A549 (cell line): Measurements from ENCODE around the gene RARA. TPM values are rescaled to one million over a fixed set of nuclear protein-coding genes. Genes with fewer than 3 reads are reported as not detected.
A peak's percentile ranks its signal among the peaks of the same experiment; 100 is the strongest.
"Not testable (repeated sequence)": the region's sequence is repeated elsewhere in the genome, so short reads cannot be mapped to it uniquely, and the experiment has no call there.

Experiments used
- ATAC-seq, 2 experiments: fragments of 200-7000 bp in 1 of 2; fragments of >200 bp in 1 of 2; cut with Nextera tagmentation in 1 of 2; cut with Tn5 transposase in 1 of 2; 3 replicates each; pipeline versions ENCODE4 v1.8.0 to v1.9.1; 2018 to 2020; ENCODE audit warnings: mild to moderate bottlenecking in 1 of 2, moderate library complexity in 1 of 2
- CTCF ChIA-PET: fragments of 300-600 bp; sonication (Branson Sonifier 250); formaldehyde crosslinking; extraction: SDS; loops from one replicate; lab custom pipeline; 2021; ENCODE audit warnings: antibody characterized with exemption, inconsistent platforms; lab: Yijun Ruan, JAX
- POLR2A ChIA-PET: fragments of 350-600 bp; formaldehyde crosslinking; extraction: SDS; loops from one replicate; lab custom pipeline; 2021; ENCODE audit warnings: antibody characterized with exemption, inconsistent platforms; lab: Yijun Ruan, JAX
- DNase-seq, 2 experiments: peaks; one replicate each; pipeline versions ENCODE4 v3.0.0 to v3.0.0-alpha.2; 2011 to 2016; ENCODE audit warnings: low read depth in 1 of 2, low spot score in 1 of 2
- FAIRE-seq: peaks from 2 replicates; lab custom pipeline; 2011; peaks lifted over from hg19 to GRCh38; lab: Jason Lieb, UNC
- H3K27ac ChIP-seq, 2 experiments: fragments of >200 bp; sonication (Bioruptor Twin); formaldehyde crosslinking; 3 replicates each; pipeline ENCODE4 v1.5.1; 2016 to 2017
- H3K4me1 ChIP-seq: fragments of >200 bp; sonication (Bioruptor Twin); formaldehyde crosslinking; 3 replicates; pipeline ENCODE4 v1.6.1; 2016
- H3K4me2 ChIP-seq: fragments of >200 bp; sonication (Bioruptor Twin); formaldehyde crosslinking; 3 replicates; pipeline ENCODE4 v1.6.1; 2016
- H3K4me3 ChIP-seq: fragments of >200 bp; sonication (Bioruptor Twin); formaldehyde crosslinking; 3 replicates; pipeline ENCODE4 v1.5.1; 2016
- H3K9me3 ChIP-seq: fragments of >200 bp; sonication (Bioruptor Twin); formaldehyde crosslinking; 3 replicates; pipeline ENCODE4 v1.6.1; 2016
- BHLHE40 ChIP-seq: IDR thresholded peaks from 2 replicates; pipeline ENCODE4 v1.6.1; 2012; ENCODE audit warnings: low read depth, low read length, inconsistent platforms
- CEBPB ChIP-seq, 2 experiments: fragments of >200 bp in 1 of 2; sonication (Bioruptor Twin) in 1 of 2; formaldehyde crosslinking in 1 of 2; IDR thresholded peaks; 2 replicates each; pipeline ENCODE4 v1.6.1; 2012 to 2016
- EHMT2 ChIP-seq: fragments of 200-600 bp; sonication (generic); IDR thresholded peaks from 2 replicates; pipeline ENCODE4 v1.6.1; 2016; ENCODE audit warnings: antibody characterized with exemption, low read depth, mild to moderate bottlenecking, moderate library complexity
- FOSL2 ChIP-seq, 2 experiments: fragments of 450-650 bp in 1 of 2; fragments of >200 bp in 1 of 2; sonication (Bioruptor Twin) in 1 of 2; formaldehyde crosslinking; IDR thresholded peaks; 2 replicates each; pipeline versions ENCODE4 v1.5.0 to v1.6.1; 2016 to 2020; ENCODE audit warnings: mild to moderate bottlenecking in 1 of 2, moderate library complexity in 1 of 2
- FOXS1 ChIP-seq: fragments of 250-450 bp; sonication (Bioruptor Pico); IDR thresholded peaks from 2 replicates; pipeline ENCODE4 v1.5.0; 2020; ENCODE audit warnings: mild to moderate bottlenecking, moderate library complexity
- HOXA7 ChIP-seq: fragments of 250-450 bp; sonication (Bioruptor Pico); IDR thresholded peaks from 2 replicates; pipeline ENCODE4 v1.5.0; 2020; ENCODE audit warnings: mild to moderate bottlenecking, moderate library complexity
- HOXB13 ChIP-seq: fragments of 250-450 bp; sonication (Bioruptor Pico); IDR thresholded peaks from 2 replicates; pipeline ENCODE4 v1.5.0; 2020; ENCODE audit warnings: low read depth, mild to moderate bottlenecking, moderate library complexity
- JUNB ChIP-seq: fragments of >200 bp; sonication (Bioruptor Twin); formaldehyde crosslinking; IDR thresholded peaks from 2 replicates; pipeline ENCODE4 v1.6.1; 2016
- NPAS2 ChIP-seq: fragments of 250-450 bp; sonication (Bioruptor Pico); IDR thresholded peaks from 2 replicates; pipeline ENCODE4 v1.8.0; 2022; ENCODE audit warnings: mild to moderate bottlenecking, moderate library complexity, borderline replicate concordance
- RAD21 ChIP-seq, 2 experiments: fragments of >200 bp in 1 of 2; sonication (Bioruptor Twin) in 1 of 2; formaldehyde crosslinking in 1 of 2; IDR thresholded peaks in 1 of 2; conservative IDR thresholded peaks in 1 of 2; 2 replicates in 1 of 2; 3 replicates in 1 of 2; pipeline ENCODE4 v1.6.1; 2012 to 2018; ENCODE audit warnings: inconsistent platforms in 1 of 2
- RFX5 ChIP-seq: fragments of 450-650 bp; IDR thresholded peaks from 2 replicates; pipeline ENCODE4 v1.7.1; 2014; ENCODE audit warnings: antibody characterized with exemption, mild to moderate bottlenecking, moderate library complexity
- SMC3 ChIP-seq: fragments of >200 bp; sonication (Bioruptor Twin); formaldehyde crosslinking; IDR thresholded peaks from 3 replicates; pipeline ENCODE4 v1.6.1; 2018; ENCODE audit warnings: inconsistent platforms
- SREBF2 ChIP-seq: fragments of 450-650 bp; IDR thresholded peaks from 2 replicates; pipeline ENCODE4 v1.6.1; 2014; ENCODE audit warnings: mild to moderate bottlenecking, moderate library complexity
- TP53 ChIP-seq: fragments of 250-450 bp; sonication (Bioruptor Pico); IDR thresholded peaks from 2 replicates; pipeline ENCODE4 v1.5.0; 2021; ENCODE audit warnings: mild to moderate bottlenecking, moderate library complexity
- ZC3H11A ChIP-seq: fragments of 450-650 bp; IDR thresholded peaks from 2 replicates; pipeline ENCODE4 v1.6.1; 2014; ENCODE audit warnings: antibody characterized with exemption, mild to moderate bottlenecking
- WGBS: methylation state at CpG from one replicate; pipeline ENCODE4 v1.1.6; 2017; ENCODE audit errors: missing lambda C conversion rate; 5-methylcytosine and 5-hydroxymethylcytosine counted together
- polyA plus RNA-seq, 4 experiments: library from polyadenylated mRNA; depleted of rRNA in 3 of 4; stranded (reverse); fragments of >200 nt; fragmentation: RNase III in 1 of 4; extraction: RNeasy Plus Mini Kit Qiagen cat#74134 plus additional on column Dnase treatment in 1 of 4; gene quantifications; 2 replicates in 3 of 4; 3 replicates in 1 of 4; pipeline ENCODE4 v1.2.3, GENCODE V29; 2011 to 2017
- TF ChIP-seq, protein P1 (sequence below): fragments of >200 bp; sonication (Bioruptor Twin); formaldehyde crosslinking; IDR thresholded peaks from 3 replicates; pipeline ENCODE4 v1.6.1; 2016
- TF ChIP-seq, protein P2 (sequence below): fragments of 200-600 bp; sonication (generic); IDR thresholded peaks from 2 replicates; pipeline ENCODE4 v1.6.1; 2016; ENCODE audit warnings: antibody characterized with exemption, mild to moderate bottlenecking, moderate library complexity
- TF ChIP-seq, protein P3 (sequence below): fragments of >200 bp; sonication (Bioruptor Twin); formaldehyde crosslinking; IDR thresholded peaks from 3 replicates; pipeline ENCODE4 v1.5.1; 2016
- TF ChIP-seq, protein P4 (sequence below): fragments of 250-450 bp; sonication (Bioruptor Pico); IDR thresholded peaks from 2 replicates; pipeline ENCODE4 v1.5.0; 2021; ENCODE audit warnings: mild to moderate bottlenecking, moderate library complexity, borderline replicate concordance

The RARA gene
- polyA plus RNA-seq, 2 of the 4 experiments (the other 2 are of a cell fraction) = 8.6 to 17.2 TPM

DNA sequence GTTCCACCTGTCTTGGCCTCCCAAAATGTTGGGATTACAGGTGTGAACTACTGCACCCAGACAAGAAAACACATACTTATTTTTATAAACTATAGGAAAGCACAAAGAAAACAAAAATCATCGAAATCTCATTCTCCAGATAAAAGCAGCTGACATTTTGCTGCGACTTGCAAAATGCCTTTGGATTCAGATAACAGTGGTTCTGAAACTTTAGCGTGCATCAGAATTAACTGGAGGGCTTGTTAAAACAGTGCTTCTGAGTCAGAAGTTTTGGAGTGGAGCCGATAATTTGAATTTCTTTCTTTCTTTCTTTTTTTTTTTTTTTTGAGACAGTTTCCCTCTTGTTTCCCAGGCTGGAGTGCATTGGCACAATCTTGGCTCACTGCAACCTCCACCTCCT lies 73.3 kb downstream of the RARA start:
- WGBS = 92% methylated on average over 4 of the region's 4 CpGs
- CTCF ChIA-PET = interaction anchor here (0.6 to 4.1 kb wide), 8 partner anchors 11 to 432 kb away, joined by 3 to 18 read pairs (median 6); partner anchors contain the start of gene IGFBP4
- no peak for FAIRE-seq

DNA sequence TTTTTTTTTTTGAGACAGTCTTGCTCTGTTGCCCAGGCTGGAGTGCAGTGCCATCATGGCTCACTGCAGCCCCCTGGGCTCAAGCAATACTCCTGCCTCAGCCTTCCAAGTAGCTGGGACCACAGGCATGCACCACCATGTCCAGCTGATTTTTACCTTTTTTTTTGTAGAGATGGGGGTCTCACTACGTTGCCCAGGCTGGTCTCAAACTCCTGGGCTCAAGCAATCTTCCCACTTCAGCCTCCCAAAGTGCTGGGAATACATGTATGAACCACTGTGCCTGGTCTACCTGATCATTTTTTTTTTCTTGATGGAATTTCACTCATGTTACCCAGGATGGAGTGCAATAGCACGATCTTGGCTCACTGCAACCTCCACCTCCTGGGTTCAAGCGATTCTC lies 77.6 kb downstream of the RARA start:
- H3K4me2 ChIP-seq, DNase-seq, H3K4me3 ChIP-seq, H3K4me1 ChIP-seq, POLR2A ChIA-PET, FAIRE-seq, H3K9me3 ChIP-seq, H3K27ac ChIP-seq: not testable (repeated sequence)
- WGBS = 96% methylated on average over 3 of the region's 3 CpGs
- 0 out of 6 replicates have a peak, but pooled peaks of 1 of the 2 experiments have one; percentile 15 for ATAC-seq
- CTCF ChIA-PET = interaction anchor here (1.3 to 2.0 kb wide), 2 partner anchors 12 to 24 kb away, joined by 3 to 7 read pairs; no protein-coding TSS in a partner anchor

More for the DNA sequence above, 73.3 kb downstream of the RARA start:
- no peak overlapping the region for H3K4me2 ChIP-seq
- H3K4me1 ChIP-seq = no peaks in the 10 kb centered on the region
- H3K27ac ChIP-seq = no peak overlapping the region
- POLR2A ChIA-PET = no interaction called here
- no peak for DNase-seq
- no peaks in the 10 kb centered on the region for H3K9me3 ChIP-seq
- no peak overlapping the region for H3K4me3 ChIP-seq
- no peak for ATAC-seq
- TF ChIP-seq RFX5 (no peak), RAD21 (conservative IDR thresholded peaks at IDR 0.05 in 1 of 2, IDR thresholded peaks at IDR 0.05 in 1 of 2) (no peak), TP53 (CRISPR knock-in tag) (no peak), JUNB (no peak), SREBF2 (no peak), NPAS2 (CRISPR knock-in tag) (no peak), BHLHE40 (no peak), ZC3H11A (no peak), CEBPB (IDR thresholded peaks at IDR 0.05) (no peak), HOXA7 (no peak), EHMT2 (no peak), SMC3 (no peak), HOXB13 (CRISPR knock-in tag) (no peak), FOXS1 (CRISPR knock-in tag) (no peak), FOSL2 (IDR thresholded peaks at IDR 0.05) (no peak), FOSL2 (CRISPR knock-in tag; IDR thresholded peaks at IDR 0.05) (no peak)
- TF ChIP-seq, protein P1, sequence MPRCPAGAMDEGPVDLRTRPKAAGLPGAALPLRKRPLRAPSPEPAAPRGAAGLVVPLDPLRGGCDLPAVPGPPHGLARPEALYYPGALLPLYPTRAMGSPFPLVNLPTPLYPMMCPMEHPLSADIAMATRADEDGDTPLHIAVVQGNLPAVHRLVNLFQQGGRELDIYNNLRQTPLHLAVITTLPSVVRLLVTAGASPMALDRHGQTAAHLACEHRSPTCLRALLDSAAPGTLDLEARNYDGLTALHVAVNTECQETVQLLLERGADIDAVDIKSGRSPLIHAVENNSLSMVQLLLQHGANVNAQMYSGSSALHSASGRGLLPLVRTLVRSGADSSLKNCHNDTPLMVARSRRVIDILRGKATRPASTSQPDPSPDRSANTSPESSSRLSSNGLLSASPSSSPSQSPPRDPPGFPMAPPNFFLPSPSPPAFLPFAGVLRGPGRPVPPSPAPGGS = no peak
- TF ChIP-seq, protein P2, sequence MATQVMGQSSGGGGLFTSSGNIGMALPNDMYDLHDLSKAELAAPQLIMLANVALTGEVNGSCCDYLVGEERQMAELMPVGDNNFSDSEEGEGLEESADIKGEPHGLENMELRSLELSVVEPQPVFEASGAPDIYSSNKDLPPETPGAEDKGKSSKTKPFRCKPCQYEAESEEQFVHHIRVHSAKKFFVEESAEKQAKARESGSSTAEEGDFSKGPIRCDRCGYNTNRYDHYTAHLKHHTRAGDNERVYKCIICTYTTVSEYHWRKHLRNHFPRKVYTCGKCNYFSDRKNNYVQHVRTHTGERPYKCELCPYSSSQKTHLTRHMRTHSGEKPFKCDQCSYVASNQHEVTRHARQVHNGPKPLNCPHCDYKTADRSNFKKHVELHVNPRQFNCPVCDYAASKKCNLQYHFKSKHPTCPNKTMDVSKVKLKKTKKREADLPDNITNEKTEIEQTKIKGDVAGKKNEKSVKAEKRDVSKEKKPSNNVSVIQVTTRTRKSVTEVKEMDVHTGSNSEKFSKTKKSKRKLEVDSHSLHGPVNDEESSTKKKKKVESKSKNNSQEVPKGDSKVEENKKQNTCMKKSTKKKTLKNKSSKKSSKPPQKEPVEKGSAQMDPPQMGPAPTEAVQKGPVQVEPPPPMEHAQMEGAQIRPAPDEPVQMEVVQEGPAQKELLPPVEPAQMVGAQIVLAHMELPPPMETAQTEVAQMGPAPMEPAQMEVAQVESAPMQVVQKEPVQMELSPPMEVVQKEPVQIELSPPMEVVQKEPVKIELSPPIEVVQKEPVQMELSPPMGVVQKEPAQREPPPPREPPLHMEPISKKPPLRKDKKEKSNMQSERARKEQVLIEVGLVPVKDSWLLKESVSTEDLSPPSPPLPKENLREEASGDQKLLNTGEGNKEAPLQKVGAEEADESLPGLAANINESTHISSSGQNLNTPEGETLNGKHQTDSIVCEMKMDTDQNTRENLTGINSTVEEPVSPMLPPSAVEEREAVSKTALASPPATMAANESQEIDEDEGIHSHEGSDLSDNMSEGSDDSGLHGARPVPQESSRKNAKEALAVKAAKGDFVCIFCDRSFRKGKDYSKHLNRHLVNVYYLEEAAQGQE = no peak

DNA sequence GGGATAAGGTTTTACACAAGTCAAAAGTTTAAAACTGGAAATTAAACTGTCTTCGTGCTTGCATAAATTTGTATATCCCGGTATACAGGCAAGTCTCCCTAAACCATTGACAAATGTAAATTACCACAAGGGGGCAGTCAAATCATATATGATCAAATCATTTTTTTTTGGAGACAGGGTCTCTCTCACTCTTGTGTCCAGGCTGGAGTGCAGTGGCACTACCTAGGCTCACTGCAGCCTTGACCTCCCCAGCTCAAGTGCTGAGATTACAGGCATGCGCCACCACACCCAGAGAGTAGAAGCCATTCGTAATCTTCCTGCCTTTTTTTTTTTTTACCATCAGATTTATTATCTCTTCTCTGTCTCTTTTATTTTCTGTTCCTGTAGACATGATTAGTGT lies 90.2 kb downstream of the RARA start:
- peak; percentile 49 for FAIRE-seq
- no peak overlapping the region for H3K4me2 ChIP-seq
- H3K4me1 ChIP-seq = peaks cover 10% of the 10 kb centered on the region; the same call in 1 of the 3 replicates
- H3K27ac ChIP-seq = peak overlapping the region; percentile 27 to 44; a peak in 3 of 6 replicates
- 68% methylated on average over 4 of the region's 4 CpGs for WGBS
- no peaks in the 10 kb centered on the region for H3K9me3 ChIP-seq
- peak; percentile 86 to 91; a peak in 5 of 6 replicates for ATAC-seq
- H3K4me3 ChIP-seq = no peak overlapping the region
- DNase-seq = peak; percentile 67 to 78
- CTCF ChIA-PET = interaction anchor here (0.7 to 6.8 kb wide), 35 partner anchors 8 to 370 kb away, joined by 3 to 113 read pairs (median 5); partner anchors contain the start of genes GJD3 and TOP2A
- TF ChIP-seq, protein P3, sequence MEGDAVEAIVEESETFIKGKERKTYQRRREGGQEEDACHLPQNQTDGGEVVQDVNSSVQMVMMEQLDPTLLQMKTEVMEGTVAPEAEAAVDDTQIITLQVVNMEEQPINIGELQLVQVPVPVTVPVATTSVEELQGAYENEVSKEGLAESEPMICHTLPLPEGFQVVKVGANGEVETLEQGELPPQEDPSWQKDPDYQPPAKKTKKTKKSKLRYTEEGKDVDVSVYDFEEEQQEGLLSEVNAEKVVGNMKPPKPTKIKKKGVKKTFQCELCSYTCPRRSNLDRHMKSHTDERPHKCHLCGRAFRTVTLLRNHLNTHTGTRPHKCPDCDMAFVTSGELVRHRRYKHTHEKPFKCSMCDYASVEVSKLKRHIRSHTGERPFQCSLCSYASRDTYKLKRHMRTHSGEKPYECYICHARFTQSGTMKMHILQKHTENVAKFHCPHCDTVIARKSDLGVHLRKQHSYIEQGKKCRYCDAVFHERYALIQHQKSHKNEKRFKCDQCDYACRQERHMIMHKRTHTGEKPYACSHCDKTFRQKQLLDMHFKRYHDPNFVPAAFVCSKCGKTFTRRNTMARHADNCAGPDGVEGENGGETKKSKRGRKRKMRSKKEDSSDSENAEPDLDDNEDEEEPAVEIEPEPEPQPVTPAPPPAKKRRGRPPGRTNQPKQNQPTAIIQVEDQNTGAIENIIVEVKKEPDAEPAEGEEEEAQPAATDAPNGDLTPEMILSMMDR = peak; percentile 85
- TF ChIP-seq SMC3 (peak; percentile 66), RAD21 (conservative IDR thresholded peaks at IDR 0.05 in 1 of 2, IDR thresholded peaks at IDR 0.05 in 1 of 2) (peak; percentile 50 to 72)
- TF ChIP-seq, protein P4, sequence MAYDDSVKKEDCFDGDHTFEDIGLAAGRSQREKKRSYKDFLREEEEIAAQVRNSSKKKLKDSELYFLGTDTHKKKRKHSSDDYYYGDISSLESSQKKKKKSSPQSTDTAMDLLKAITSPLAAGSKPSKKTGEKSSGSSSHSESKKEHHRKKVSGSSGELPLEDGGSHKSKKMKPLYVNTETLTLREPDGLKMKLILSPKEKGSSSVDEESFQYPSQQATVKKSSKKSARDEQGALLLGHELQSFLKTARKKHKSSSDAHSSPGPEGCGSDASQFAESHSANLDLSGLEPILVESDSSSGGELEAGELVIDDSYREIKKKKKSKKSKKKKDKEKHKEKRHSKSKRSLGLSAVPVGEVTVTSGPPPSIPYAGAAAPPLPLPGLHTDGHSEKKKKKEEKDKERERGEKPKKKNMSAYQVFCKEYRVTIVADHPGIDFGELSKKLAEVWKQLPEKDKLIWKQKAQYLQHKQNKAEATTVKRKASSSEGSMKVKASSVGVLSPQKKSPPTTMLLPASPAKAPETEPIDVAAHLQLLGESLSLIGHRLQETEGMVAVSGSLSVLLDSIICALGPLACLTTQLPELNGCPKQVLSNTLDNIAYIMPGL (CRISPR knock-in tag) = no peak
- POLR2A ChIA-PET = no interaction called here
